GM19372 (cell line): Measurements from ENCODE around the gene CHRM4.

Source experiments
- ATAC-seq: cut with Tn5 transposase; IDR thresholded peaks from one replicate; pipeline ENCODE4 v1.9.1; 2021; ENCODE audit warnings: mild to moderate bottlenecking, low read depth, moderate library complexity; ENCODE audit not compliant: unreplicated experiment

Gene CHRM4

GRCh38 chr11:46404476-46405017 lies 13.0 kb upstream of the CHRM4 start:
- no peak for ATAC-seq

- ATAC-seq: no peak
Measured at GRCh38 chr11:46402957-46403902, 11.7 kb upstream of the CHRM4 start.

GRCh38 chr11:46397526-46397925 lies 6.0 kb upstream of the CHRM4 start:
- no peak for ATAC-seq

GRCh38 chr11:46393759-46394158 lies 2.2 kb upstream of the CHRM4 start:
- no peak for ATAC-seq

GRCh38 chr11:46393231-46393616 lies 1.6 kb upstream of the CHRM4 start:
- no peak for ATAC-seq

GRCh38 chr11:46392421-46393230 lies 1.1 kb upstream of the CHRM4 start:
- no peak for ATAC-seq

GRCh38 chr11:46391186-46391577 lies 394 bp downstream of the CHRM4 start:
- ATAC-seq: no peak

GRCh38 chr11:46390331-46391171 lies 1.0 kb downstream of the CHRM4 start:
- no peak for ATAC-seq

- ATAC-seq: peak; percentile 56
Measured at GRCh38 chr11:46389450-46390330, 1.9 kb downstream of the CHRM4 start.

GRCh38 chr11:46388619-46389449 lies 2.7 kb downstream of the CHRM4 start:
- ATAC-seq: no peak

- no peak for ATAC-seq
Measured at GRCh38 chr11:46387919-46388618, 3.5 kb downstream of the CHRM4 start.

- no peak for ATAC-seq
Measured at GRCh38 chr11:46387456-46387855, 4.1 kb downstream of the CHRM4 start.

- ATAC-seq: no peak
Measured at GRCh38 chr11:46386674-46387073, 4.9 kb downstream of the CHRM4 start.

- ATAC-seq: no peak
Measured at GRCh38 chr11:46386005-46386578, 5.5 kb downstream of the CHRM4 start.

GRCh38 chr11:46385169-46386004 lies 6.2 kb downstream of the CHRM4 start:
- no peak for ATAC-seq

- ATAC-seq: no peak
Measured at GRCh38 chr11:46383974-46384701, 7.4 kb downstream of the CHRM4 start.
